Measurements from ENCODE around the gene BRD1.
A peak's percentile ranks its signal among the peaks of the same experiment; 100 is the strongest.
"Not testable (repeated sequence)": the region's sequence is repeated elsewhere in the genome, so short reads cannot be mapped to it uniquely, and the experiment has no call there.

Gene BRD1

GRCh38 chr22:49852898-49853894, 25.5 kb upstream of the BRD1 start, which contains the start of gene ZBED4:
ZBED4 (plus strand) TSS chr22:49853844; CDS start chr22:49883663, 29,819 bp downstream.
- DNase-seq: peak; percentile 98

GRCh38 chr22:49852568-49852897, 24.9 kb upstream of the BRD1 start:
- not testable (repeated sequence) for DNase-seq

DNA sequence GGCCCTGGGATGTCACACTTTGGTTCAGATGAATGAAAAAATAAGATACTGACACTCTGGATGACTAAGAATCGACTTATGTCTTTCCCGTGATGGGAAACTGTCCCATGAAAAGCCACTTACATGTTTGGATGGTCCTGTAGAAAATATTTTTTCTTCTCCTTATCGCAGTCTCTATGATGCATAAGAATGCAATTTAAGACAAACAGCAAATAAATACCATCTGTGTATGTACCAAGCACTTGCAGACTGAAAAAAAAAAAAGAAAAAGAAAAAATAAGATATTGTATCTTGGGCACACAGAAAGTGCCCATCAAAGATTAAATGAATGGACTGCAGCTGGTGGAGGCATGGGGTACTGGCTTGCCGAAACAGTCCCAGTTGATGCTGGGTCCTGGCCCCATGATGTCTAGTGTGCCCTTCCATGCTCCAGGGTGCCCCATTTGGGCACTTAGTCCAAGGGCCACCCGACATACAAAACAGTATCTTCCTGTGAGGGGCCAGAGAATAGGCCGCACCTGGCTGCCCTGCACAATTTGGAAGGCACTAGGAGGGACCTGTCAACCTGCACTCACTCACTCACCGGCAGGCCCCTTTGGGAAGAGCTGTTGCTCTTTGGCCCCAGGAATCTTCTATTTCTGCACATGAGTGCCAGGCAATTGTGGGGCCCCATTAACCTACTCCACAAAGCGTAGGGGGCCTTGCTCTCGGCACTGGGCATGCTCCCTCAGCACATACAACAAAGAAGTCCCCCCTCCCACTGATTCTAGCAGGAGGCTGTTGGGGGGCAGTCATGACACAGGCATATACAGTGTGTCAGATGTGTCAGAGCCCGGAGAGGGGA, 23.5 kb upstream of the BRD1 start:
- no peak for DNase-seq

DNA sequence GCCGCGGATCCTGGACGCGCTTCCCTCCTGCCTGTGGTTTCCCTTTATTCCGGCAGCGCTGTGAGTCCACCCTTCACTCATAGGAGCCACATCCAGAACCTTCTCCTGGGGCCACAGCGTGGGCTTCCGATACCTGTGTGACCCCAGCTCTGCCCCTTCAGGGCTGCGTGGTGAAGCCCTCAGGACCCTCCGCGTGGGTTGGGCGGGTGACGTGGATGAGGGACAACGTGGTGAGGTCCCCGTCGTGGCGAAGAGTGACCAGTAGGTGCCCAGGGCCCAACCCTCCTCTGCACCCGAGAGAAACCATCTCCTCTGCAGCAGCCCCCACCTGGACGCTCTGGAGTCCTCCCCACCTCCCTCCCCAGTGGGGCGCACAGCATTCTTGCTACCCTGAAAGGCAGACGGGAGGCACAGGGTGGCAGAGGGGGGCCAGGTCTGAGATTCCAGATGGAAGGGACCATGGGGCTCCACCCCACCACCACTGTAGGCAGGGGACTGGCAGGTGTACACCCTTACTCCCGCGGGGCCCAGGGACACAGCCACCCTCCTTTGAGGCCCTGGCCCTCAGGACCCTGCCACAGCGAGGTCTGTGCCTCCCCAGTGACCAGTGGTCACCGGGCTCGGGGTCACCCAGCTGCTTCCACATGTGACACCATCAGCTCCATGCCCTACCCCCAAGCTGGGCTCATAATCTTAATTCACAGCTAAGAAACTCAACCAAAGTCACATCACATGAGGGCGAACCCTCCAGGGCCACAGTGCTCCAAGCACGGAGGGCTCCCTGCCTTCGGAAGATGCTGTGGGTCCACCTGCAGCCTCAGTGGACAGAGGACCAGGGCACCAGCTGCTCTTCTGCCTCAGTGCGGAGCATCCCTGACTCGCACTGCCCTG, 22.6 kb upstream of the BRD1 start:
- no peak for DNase-seq

DNA sequence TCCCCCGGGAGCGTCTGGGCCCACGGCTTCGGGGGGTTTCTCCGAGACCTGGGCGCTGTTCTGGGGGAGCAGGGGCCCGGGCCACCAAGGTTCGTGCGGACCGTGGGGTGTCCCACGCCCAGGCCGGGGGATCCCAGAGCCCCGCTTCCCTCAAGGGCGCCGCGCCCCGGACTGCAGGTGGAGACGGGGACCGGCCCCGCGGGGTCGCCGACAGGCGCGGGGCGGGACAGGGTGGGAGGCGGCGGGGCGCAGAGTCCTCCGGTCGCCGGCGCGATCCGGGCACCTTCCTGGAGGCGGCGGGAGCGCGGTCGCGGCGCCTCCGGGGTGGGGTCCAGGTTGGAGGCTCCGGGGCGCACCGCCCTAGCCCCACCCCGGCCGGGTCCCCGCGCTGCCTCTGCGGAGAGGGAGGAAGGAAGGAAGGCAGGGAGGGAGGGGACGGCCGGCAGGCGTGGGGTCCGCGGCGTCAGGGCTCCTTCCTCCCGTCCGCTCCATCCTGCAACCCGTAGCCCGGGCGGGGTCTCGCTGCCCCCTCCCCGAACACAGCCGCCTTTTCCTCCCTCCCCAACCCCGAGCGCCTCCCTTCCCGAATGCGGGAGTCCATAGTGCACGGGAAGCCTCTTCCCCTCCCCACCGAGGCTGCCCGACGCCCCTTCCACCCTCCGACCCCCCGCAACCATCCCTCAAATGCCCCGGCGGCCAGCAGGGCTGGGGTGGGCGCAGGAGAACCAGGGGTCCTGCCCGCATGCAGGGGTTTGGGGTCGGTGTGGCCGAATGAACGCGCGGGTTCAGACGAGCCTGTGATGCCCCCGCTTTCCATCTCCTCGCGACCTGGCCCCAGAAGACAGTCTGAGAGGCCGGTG, 21.7 kb upstream of the BRD1 start:
- DNase-seq: peak; percentile 21

DNA sequence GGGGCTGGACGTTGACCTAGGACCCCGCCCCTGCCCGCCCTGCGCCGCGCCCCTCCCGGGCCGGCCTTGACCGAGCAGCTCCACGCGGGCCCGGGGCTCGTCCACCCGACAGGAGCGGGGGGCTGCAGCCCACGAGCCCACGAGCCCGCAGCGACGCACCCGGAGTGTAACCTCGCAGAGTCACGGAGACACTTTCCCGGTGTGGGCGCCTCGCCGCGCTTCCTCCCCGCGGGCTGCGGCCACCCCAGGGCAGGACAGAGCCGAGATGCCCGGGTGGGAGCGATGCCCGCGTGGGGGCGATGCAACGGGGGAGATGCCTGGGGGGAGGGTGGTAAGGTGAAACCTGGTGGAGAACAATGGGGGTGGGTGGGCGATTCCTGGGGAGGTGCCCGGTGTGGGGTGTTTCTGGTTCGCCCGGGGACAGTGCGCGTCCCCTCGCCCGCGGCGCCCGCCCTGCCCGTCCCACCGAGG, 21.1 kb upstream of the BRD1 start:
- no peak for DNase-seq

DNA sequence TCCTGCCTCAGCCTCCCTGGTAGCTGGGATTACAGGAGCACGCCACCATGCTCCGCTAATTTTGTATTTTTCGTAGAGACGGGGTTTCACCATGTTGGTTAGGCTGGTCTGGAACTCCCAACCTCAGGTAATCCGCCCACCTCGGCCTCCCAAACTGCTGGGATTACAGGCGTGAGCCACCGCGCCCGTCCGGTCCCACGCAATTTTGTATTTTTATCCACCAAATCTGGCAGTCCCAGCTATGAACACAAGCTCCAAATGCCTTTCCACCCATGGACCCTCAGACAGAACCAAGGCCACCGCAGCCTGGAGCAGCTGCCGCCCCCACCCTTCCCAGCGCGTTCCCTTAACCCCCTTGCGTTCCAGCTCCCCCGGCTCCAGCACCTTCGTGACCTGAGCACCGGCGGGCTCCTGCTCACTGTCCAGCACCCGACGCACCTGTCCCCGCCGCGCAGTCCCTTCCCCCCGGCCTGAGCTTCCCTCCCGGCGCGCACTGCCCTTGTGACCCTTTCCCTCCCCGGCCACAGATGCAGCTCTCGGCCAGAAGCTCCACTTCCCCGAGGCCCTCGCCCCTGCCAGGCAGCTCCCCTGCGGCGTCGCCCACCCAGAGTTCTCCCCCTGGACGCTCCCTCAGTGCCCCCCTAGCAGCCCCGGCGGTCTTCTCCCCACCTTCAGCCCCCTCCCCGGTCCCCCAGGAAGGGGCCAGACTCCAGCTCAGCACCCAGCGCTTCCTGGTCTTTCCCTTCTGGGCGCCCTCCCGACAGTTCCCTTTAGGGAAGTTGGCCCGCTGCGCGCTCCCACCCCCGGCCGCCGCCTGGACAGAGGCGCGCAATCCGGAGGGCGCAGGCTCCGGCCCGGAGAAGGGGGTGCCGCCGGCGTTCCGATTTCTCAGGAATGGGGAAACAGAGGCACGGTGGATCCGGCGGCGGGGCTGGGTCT, 20.3 kb upstream of the BRD1 start:
- no peak for DNase-seq

DNA sequence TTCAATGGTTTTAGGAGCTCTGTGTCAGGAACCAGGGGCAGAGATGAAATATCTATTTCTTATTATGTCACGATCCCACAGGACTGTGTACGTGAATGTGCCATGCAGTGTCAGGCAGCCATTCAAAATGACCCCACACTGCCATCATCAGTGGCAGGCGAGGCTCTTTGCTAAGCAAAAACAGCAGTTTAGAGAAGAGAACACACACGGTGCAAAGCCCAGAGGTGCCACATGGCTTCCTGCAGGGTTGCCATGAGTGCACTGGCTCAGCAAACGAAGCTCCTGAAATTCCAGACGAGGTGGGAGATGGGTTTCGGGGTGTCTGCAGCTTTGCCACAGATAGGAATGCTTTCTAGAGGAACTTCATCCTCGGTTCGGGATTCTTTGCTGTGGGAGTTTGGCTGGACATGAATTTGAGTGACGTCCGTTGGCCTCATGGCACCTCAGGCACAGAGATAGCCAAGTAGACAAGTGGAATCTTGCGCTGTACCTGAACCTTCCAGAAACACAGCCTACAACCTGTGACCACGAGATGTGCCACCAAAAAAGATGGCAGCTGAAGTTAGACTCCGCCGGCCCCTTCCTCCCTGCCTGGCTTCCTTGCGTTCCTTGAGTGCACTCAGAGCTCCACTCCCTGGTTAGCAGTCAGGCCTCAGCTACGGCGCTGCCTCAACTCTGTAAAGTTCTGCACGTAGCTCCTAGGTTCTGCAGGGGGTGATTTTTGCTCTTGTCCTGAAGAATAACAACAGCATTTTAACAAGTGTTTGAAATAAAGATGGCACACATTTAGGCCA, 18.2 kb upstream of the BRD1 start:
- DNase-seq: no peak

DNA sequence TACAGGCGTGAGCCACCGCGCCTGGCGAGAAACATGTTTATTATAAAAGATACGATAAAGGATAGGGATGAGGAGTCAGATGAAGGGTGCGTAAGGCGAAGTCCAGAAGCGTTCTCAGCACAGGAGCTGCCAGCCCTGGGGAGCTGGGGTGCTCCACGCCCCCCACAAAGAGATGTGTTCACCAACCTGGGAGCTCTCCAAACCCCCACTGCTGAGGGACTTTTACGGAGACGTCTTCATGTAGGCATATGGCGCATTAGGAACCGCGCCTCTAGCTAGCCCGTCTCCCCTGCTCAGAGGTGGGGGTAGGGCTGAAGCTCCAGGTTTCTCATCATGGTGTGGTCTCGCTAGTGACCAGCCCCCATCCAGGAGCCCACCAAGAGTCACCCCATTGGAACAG, 17.6 kb upstream of the BRD1 start:
- no peak for DNase-seq

- DNase-seq: peak; percentile 85
Observed at GRCh38 chr22:49838771-49839717, 11.4 kb upstream of the BRD1 start.

DNA sequence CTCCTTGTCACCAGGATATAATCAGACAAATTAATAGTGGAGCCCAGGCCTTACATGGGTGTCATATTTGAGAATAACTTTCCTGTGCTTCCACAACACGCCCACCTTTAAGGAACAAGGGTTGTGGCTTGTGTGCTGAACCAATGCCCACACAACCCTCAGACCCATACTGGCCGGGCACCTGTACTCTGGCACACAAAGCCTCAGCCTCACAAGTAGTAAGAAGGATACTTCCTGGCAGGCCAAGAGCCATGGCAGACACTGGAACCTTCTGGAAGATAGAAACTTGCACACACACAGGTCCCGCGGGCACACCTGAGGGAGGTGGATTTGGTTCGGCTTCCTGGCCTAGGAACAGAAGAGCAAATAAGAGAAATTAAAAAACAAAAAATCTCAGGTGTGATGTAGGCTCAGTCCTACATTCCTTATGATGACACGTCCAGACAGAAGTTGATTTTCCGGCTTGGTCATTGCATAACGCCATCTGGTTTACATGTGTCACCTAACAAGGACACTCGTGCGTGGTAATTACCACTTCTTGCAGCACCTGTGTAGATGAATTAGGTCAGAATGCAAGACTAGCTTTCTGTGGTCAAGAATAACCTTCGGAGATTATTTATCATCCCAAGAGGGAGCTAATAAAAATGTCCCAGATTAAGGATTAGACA, 5.8 kb upstream of the BRD1 start:
- no peak for DNase-seq

- DNase-seq: no peak
Observed at GRCh38 chr22:49829044-49829853, 1.6 kb upstream of the BRD1 start.

DNA sequence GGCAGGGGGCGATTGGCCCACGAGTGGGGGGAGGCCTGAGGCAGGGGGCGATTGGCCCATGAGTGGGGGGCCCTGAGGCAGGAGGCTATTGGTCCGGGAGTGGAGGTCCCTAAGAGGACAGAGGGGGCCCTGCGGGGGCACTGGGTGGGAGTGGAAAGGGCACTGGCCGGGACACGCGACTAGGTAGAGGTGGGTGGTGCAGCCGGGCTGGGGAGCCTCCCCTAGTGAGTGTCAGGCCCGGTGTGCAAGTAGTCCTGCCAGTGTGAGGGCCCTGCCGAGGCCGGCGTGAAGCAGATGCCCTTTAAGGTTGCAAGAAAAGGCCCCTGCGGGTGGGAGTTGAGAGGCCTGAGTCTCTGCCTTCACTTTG, 909 bp upstream of the BRD1 start:
- no peak for DNase-seq

GRCh38 chr22:49827271-49827852, 311 bp downstream of the BRD1 start:
- no peak for DNase-seq

GRCh38 chr22:49826603-49827270, 936 bp downstream of the BRD1 start:
- DNase-seq: peak; percentile 42

Measured in activated effector memory CD4-positive, alpha-beta T cell treated with Interleukin-2 at 50 U/mL for 16 hours (primary cell).